Stimulated activated CD4-positive, alpha-beta T cell treated with anti-CD3 and anti-CD28 coated beads, Interleukin-15, amount 100 ng/mL, for 24 hours (primary cell): Measurements from ENCODE around the gene PVALB.

Experiments
- DNase-seq: peaks from one replicate; pipeline ENCODE4 v3.0.0-alpha.2; 2020

Gene PVALB

GRCh38 chr22:36846271-36846670, 29.4 kb upstream of the PVALB start:
- no peak for DNase-seq

- DNase-seq: no peak
Observed at GRCh38 chr22:36840106-36840505, 23.3 kb upstream of the PVALB start.

- no peak for DNase-seq
Observed at GRCh38 chr22:36839356-36840073, 22.7 kb upstream of the PVALB start.

GRCh38 chr22:36838119-36839030, 21.5 kb upstream of the PVALB start:
- no peak for DNase-seq

GRCh38 chr22:36835903-36836302, 19.1 kb upstream of the PVALB start:
- no peak for DNase-seq

- no peak for DNase-seq
Observed at GRCh38 chr22:36833073-36833472, 16.2 kb upstream of the PVALB start.

- no peak for DNase-seq
Observed at GRCh38 chr22:36831717-36832116, 14.9 kb upstream of the PVALB start.

- no peak for DNase-seq
Observed at GRCh38 chr22:36831206-36831605, 14.4 kb upstream of the PVALB start.

- no peak for DNase-seq
Observed at GRCh38 chr22:36830601-36831000, 13.8 kb upstream of the PVALB start.

- no peak for DNase-seq
Observed at GRCh38 chr22:36829370-36830002, 12.7 kb upstream of the PVALB start.

GRCh38 chr22:36828815-36829214, 12.0 kb upstream of the PVALB start:
- no peak for DNase-seq

- no peak for DNase-seq
Observed at GRCh38 chr22:36826262-36826661, 9.4 kb upstream of the PVALB start.

- DNase-seq: no peak
Observed at GRCh38 chr22:36824655-36825054, 7.8 kb upstream of the PVALB start.

GRCh38 chr22:36823186-36823839, 6.5 kb upstream of the PVALB start:
- no peak for DNase-seq

- no peak for DNase-seq
Observed at GRCh38 chr22:36822581-36822980, 5.7 kb upstream of the PVALB start.

GRCh38 chr22:36819112-36819511, 2.3 kb upstream of the PVALB start:
- no peak for DNase-seq

GRCh38 chr22:36818010-36818642, 1.3 kb upstream of the PVALB start:
- DNase-seq: no peak

GRCh38 chr22:36817525-36817848, 652 bp upstream of the PVALB start:
- no peak for DNase-seq

- DNase-seq: no peak
Observed at GRCh38 chr22:36816339-36816635, 548 bp downstream of the PVALB start.

- no peak for DNase-seq
Observed at GRCh38 chr22:36815558-36816338, 1.1 kb downstream of the PVALB start.

GRCh38 chr22:36814801-36815200, 2.0 kb downstream of the PVALB start:
- no peak for DNase-seq

GRCh38 chr22:36811094-36811800, 5.6 kb downstream of the PVALB start:
- DNase-seq: no peak
